WERI-Rb-1 (cell line): ENCODE measurements around the gene TAF1A.

Experiments used
- DNase-seq: peaks from one replicate; pipeline ENCODE4 v3.0.0-alpha.2; 2020
- H3K27ac ChIP-seq: fragments of 250-450 bp; sonication (Bioruptor Pico); 2 replicates; pipeline ENCODE4 v1.5.1; 2020; ENCODE audit warnings: mild to moderate bottlenecking, moderate library complexity
- H3K27me3 ChIP-seq: fragments of 250-450 bp; sonication (Bioruptor Pico); 2 replicates; pipeline ENCODE4 v1.5.1; 2021; ENCODE audit warnings: mild to moderate bottlenecking, low read depth, moderate library complexity; ENCODE audit not compliant: insufficient read depth, severe bottlenecking
- H3K36me3 ChIP-seq: fragments of 250-450 bp; sonication (Bioruptor Pico); 2 replicates; pipeline ENCODE4 v1.5.1; 2020; ENCODE audit warnings: mild to moderate bottlenecking, moderate library complexity
- H3K4me3 ChIP-seq: 2 replicates; pipeline ENCODE4 v1.5.1; 2011; ENCODE audit warnings: low read depth, mild to moderate bottlenecking, control low read depth, low read length
- H3K9me3 ChIP-seq: fragments of 250-450 bp; sonication (Bioruptor Pico); 2 replicates; pipeline ENCODE4 v1.5.1; 2021; ENCODE audit warnings: mild to moderate bottlenecking, moderate library complexity; ENCODE audit not compliant: severe bottlenecking
- TF ChIP-seq, protein P1 (sequence below): IDR thresholded peaks from 2 replicates; pipeline ENCODE4 v1.5.1; 2011; ENCODE audit warnings: low read depth, mild to moderate bottlenecking, control low read depth, inconsistent platforms, low read length

TAF1A gene

DNA sequence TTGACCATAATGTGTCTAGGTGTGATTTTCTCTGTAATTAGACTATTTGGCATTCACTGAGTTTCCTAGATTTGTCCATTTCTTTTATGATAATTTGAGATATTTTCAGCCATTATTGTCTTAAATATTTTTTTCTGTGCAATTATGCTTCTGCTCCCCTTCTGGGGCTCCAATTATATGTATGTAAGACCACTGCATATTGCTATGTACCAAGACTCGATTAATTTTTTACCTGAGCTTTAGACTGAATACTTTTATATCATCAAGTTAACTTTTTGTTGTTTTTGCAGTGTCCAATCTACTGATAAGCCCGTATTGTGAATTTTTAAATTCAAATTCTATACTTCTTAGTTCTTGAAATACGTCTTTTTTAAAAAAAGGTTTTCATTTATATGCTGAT is 5.1 kb upstream of the TAF1A start:
- H3K27me3 ChIP-seq: no peaks in the 10 kb centered on the region

DNA sequence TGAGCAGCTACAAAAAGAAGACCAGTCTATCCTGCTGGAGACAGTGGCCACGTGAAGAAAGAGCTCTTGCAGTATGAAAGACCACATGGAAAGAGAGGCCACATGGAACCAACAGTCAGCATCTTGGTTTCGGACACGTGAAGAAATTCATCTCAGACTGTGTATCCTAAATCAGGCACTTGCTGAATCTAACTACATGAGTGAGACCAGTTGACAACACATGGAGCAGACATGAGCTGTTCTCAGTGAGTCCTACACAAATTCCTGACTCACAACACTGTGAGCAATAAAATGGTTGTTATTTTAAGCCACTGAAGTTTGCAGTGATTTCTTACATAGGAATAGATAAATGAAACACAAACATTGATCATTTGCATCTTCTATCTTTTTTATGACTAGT is 2.4 kb upstream of the TAF1A start:
- no peak overlapping the region for H3K27ac ChIP-seq
- TF ChIP-seq, protein P1, sequence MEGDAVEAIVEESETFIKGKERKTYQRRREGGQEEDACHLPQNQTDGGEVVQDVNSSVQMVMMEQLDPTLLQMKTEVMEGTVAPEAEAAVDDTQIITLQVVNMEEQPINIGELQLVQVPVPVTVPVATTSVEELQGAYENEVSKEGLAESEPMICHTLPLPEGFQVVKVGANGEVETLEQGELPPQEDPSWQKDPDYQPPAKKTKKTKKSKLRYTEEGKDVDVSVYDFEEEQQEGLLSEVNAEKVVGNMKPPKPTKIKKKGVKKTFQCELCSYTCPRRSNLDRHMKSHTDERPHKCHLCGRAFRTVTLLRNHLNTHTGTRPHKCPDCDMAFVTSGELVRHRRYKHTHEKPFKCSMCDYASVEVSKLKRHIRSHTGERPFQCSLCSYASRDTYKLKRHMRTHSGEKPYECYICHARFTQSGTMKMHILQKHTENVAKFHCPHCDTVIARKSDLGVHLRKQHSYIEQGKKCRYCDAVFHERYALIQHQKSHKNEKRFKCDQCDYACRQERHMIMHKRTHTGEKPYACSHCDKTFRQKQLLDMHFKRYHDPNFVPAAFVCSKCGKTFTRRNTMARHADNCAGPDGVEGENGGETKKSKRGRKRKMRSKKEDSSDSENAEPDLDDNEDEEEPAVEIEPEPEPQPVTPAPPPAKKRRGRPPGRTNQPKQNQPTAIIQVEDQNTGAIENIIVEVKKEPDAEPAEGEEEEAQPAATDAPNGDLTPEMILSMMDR: no peak
- DNase-seq: no peak
- no peaks in the 10 kb centered on the region for H3K27me3 ChIP-seq
- no peak overlapping the region for H3K4me3 ChIP-seq
- H3K9me3 ChIP-seq: no peaks in the 10 kb centered on the region
- no peaks in the 10 kb centered on the region for H3K36me3 ChIP-seq

More for the DNA sequence above, 5.1 kb upstream of the TAF1A start:
- DNase-seq: no peak
- no peaks in the 10 kb centered on the region for H3K9me3 ChIP-seq
- no peak overlapping the region for H3K4me3 ChIP-seq
- no peak overlapping the region for H3K27ac ChIP-seq
- TF ChIP-seq, protein P1: no peak
- H3K36me3 ChIP-seq: no peaks in the 10 kb centered on the region

- TF ChIP-seq, protein P1: no peak
- no peak for DNase-seq
- H3K36me3 ChIP-seq: no peaks in the 10 kb centered on the region
- no peak overlapping the region for H3K4me3 ChIP-seq
- no peaks in the 10 kb centered on the region for H3K9me3 ChIP-seq
- no peaks in the 10 kb centered on the region for H3K27me3 ChIP-seq
- H3K27ac ChIP-seq: no peak overlapping the region
Observed at GRCh38 chr1:222588135-222588534, 1.6 kb downstream of the TAF1A start.

- Histone ChIP-seq H3K27me3 (no peaks in the 10 kb centered on the region), H3K4me3 (no peak overlapping the region), H3K27ac (no peak overlapping the region), H3K36me3 (no peaks in the 10 kb centered on the region), H3K9me3 (no peaks in the 10 kb centered on the region)
- TF ChIP-seq, protein P1: no peak
- DNase-seq: no peak
Observed at GRCh38 chr1:222586842-222587241, 2.9 kb downstream of the TAF1A start.

DNA sequence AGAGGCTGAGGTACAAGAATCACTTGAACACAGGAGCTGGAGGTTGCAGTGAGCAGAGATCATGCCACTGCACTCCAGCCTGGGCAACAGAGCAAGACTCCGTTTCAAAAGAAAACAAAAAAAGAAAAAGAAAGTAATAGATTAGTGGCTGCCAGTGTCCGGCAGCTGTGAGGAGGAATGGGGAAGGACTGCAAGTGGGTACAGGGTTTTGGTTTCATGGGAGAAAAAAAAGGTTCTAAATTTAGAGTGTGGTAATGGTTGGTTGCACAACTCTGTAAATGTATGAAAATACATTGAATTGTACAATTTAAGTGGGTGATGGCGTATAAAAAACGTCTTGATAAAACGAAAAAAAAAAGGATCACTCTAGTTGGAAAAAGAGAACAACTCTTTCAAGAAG is 6.7 kb downstream of the TAF1A start:
- no peak overlapping the region for H3K27ac ChIP-seq
- DNase-seq: no peak

More for the DNA sequence above, 6.7 kb downstream of the TAF1A start:
- H3K4me3 ChIP-seq: no peak overlapping the region
- TF ChIP-seq, protein P1: no peak
- H3K9me3 ChIP-seq: no peaks in the 10 kb centered on the region
- H3K27me3 ChIP-seq: no peaks in the 10 kb centered on the region
- no peaks in the 10 kb centered on the region for H3K36me3 ChIP-seq
